ENCODE results near the gene C10orf90.

Gene C10orf90

DNA sequence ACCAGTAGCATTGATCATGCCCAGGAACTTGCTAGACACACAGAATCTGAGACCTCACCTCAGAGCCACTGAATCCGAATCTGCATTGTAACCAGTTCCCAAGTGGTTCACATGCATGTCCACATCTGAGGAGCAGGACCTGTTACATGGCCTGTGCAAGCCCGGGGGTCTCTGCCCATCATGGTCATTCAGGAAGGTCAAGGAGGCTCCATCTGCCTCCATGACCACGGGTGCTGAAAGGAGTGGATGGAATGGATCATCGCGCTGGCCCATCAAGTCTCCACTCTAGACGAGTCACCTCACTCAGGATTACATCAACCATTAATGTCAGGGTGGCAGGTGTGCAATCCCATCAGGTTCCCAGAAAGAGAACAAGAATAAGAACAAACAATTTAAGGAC is 196.5 kb downstream of the C10orf90 start:
- no peak for ATAC-seq
- TF ChIP-seq ISL1 (CRISPR knock-in tag; IDR thresholded peaks at IDR 0.05) (no peak), ARNTL (CRISPR knock-in tag; IDR thresholded peaks at IDR 0.05; ENCODE audit: borderline replicate concordance, low read depth) (no peak), ZFP3 (CRISPR knock-in tag; IDR thresholded peaks at IDR 0.05) (no peak)
- TF ChIP-seq, protein P1, sequence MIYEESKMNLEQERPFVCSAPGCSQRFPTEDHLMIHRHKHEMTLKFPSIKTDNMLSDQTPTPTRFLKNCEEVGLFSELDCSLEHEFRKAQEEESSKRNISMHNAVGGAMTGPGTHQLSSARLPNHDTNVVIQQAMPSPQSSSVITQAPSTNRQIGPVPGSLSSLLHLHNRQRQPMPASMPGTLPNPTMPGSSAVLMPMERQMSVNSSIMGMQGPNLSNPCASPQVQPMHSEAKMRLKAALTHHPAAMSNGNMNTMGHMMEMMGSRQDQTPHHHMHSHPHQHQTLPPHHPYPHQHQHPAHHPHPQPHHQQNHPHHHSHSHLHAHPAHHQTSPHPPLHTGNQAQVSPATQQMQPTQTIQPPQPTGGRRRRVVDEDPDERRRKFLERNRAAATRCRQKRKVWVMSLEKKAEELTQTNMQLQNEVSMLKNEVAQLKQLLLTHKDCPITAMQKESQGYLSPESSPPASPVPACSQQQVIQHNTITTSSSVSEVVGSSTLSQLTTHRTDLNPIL (CRISPR knock-in tag; IDR thresholded peaks at IDR 0.05; ENCODE audit: low read depth): no peak

DNA sequence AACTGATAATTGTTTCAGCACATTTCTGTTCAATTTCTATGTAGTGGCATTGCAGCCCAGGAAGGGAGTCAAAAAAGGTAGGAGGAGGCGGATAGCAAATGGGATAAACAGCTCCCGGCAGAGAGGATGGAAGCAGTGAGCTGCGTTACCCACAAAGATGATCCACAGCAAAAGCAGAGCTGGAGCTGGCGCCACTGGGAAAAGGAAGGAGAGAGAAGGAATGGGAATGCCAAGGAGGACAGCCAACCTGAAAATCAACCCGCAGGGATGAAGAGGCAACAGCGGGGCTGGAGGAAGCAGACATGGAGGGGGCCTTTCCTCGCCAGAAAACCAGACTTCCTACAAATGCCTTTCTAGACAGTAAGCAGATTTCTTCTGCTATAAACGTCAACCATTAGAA is 199.5 kb downstream of the C10orf90 start:
- no peak for ATAC-seq
- TF ChIP-seq, protein P2, sequence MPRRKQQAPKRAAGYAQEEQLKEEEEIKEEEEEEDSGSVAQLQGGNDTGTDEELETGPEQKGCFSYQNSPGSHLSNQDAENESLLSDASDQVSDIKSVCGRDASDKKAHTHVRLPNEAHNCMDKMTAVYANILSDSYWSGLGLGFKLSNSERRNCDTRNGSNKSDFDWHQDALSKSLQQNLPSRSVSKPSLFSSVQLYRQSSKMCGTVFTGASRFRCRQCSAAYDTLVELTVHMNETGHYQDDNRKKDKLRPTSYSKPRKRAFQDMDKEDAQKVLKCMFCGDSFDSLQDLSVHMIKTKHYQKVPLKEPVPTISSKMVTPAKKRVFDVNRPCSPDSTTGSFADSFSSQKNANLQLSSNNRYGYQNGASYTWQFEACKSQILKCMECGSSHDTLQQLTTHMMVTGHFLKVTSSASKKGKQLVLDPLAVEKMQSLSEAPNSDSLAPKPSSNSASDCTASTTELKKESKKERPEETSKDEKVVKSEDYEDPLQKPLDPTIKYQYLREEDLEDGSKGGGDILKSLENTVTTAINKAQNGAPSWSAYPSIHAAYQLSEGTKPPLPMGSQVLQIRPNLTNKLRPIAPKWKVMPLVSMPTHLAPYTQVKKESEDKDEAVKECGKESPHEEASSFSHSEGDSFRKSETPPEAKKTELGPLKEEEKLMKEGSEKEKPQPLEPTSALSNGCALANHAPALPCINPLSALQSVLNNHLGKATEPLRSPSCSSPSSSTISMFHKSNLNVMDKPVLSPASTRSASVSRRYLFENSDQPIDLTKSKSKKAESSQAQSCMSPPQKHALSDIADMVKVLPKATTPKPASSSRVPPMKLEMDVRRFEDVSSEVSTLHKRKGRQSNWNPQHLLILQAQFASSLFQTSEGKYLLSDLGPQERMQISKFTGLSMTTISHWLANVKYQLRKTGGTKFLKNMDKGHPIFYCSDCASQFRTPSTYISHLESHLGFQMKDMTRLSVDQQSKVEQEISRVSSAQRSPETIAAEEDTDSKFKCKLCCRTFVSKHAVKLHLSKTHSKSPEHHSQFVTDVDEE (CRISPR knock-in tag; IDR thresholded peaks at IDR 0.05): no peak
- TF ChIP-seq ZNF70 (CRISPR knock-in tag; IDR thresholded peaks at IDR 0.05) (no peak), BACH2 (CRISPR knock-in tag; IDR thresholded peaks at IDR 0.05; ENCODE audit: borderline replicate concordance) (no peak), ARNTL (CRISPR knock-in tag; IDR thresholded peaks at IDR 0.05; ENCODE audit: borderline replicate concordance, low read depth) (no peak), ISL1 (CRISPR knock-in tag; IDR thresholded peaks at IDR 0.05) (no peak), ZNF8 (CRISPR knock-in tag; IDR thresholded peaks at IDR 0.05) (no peak), RARB (CRISPR knock-in tag; IDR thresholded peaks at IDR 0.05) (no peak), CSDC2 (CRISPR knock-in tag; IDR thresholded peaks at IDR 0.05) (no peak), PPARA (CRISPR knock-in tag; IDR thresholded peaks at IDR 0.05; ENCODE audit: borderline replicate concordance) (no peak), TOX (CRISPR knock-in tag; IDR thresholded peaks at IDR 0.05; ENCODE audit: borderline replicate concordance) (no peak), ESRRG (CRISPR knock-in tag; IDR thresholded peaks at IDR 0.05) (no peak), ZFP30 (CRISPR knock-in tag; IDR thresholded peaks at IDR 0.05) (no peak), ZNF565 (CRISPR knock-in tag; conservative IDR thresholded peaks at IDR 0.05; ENCODE audit: low read depth) (no peak), TCF4 (CRISPR knock-in tag; IDR thresholded peaks at IDR 0.05; ENCODE audit: borderline replicate concordance) (no peak), ZFP3 (CRISPR knock-in tag; IDR thresholded peaks at IDR 0.05) (no peak), GLIS3 (CRISPR knock-in tag; IDR thresholded peaks at IDR 0.05) (no peak)
- TF ChIP-seq, protein P3, sequence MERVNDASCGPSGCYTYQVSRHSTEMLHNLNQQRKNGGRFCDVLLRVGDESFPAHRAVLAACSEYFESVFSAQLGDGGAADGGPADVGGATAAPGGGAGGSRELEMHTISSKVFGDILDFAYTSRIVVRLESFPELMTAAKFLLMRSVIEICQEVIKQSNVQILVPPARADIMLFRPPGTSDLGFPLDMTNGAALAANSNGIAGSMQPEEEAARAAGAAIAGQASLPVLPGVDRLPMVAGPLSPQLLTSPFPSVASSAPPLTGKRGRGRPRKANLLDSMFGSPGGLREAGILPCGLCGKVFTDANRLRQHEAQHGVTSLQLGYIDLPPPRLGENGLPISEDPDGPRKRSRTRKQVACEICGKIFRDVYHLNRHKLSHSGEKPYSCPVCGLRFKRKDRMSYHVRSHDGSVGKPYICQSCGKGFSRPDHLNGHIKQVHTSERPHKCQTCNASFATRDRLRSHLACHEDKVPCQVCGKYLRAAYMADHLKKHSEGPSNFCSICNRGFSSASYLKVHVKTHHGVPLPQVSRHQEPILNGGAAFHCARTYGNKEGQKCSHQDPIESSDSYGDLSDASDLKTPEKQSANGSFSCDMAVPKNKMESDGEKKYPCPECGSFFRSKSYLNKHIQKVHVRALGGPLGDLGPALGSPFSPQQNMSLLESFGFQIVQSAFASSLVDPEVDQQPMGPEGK (CRISPR knock-in tag; IDR thresholded peaks at IDR 0.05; ENCODE audit: borderline replicate concordance): no peak
- TF ChIP-seq, protein P4, sequence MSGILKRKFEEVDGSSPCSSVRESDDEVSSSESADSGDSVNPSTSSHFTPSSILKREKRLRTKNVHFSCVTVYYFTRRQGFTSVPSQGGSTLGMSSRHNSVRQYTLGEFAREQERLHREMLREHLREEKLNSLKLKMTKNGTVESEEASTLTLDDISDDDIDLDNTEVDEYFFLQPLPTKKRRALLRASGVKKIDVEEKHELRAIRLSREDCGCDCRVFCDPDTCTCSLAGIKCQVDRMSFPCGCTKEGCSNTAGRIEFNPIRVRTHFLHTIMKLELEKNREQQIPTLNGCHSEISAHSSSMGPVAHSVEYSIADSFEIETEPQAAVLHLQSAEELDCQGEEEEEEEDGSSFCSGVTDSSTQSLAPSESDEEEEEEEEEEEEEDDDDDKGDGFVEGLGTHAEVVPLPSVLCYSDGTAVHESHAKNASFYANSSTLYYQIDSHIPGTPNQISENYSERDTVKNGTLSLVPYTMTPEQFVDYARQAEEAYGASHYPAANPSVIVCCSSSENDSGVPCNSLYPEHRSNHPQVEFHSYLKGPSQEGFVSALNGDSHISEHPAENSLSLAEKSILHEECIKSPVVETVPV (CRISPR knock-in tag; IDR thresholded peaks at IDR 0.05): no peak
- TF ChIP-seq, protein P1 (CRISPR knock-in tag; IDR thresholded peaks at IDR 0.05; ENCODE audit: low read depth): no peak
- TF ChIP-seq, protein P5, sequence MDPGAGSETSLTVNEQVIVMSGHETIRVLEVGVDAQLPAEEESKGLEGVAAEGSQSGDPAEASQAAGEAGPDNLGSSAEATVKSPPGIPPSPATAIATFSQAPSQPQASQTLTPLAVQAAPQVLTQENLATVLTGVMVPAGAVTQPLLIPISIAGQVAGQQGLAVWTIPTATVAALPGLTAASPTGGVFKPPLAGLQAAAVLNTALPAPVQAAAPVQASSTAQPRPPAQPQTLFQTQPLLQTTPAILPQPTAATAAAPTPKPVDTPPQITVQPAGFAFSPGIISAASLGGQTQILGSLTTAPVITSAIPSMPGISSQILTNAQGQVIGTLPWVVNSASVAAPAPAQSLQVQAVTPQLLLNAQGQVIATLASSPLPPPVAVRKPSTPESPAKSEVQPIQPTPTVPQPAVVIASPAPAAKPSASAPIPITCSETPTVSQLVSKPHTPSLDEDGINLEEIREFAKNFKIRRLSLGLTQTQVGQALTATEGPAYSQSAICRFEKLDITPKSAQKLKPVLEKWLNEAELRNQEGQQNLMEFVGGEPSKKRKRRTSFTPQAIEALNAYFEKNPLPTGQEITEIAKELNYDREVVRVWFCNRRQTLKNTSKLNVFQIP (CRISPR knock-in tag; IDR thresholded peaks at IDR 0.05; ENCODE audit: borderline replicate concordance, low read depth): no peak

DNA sequence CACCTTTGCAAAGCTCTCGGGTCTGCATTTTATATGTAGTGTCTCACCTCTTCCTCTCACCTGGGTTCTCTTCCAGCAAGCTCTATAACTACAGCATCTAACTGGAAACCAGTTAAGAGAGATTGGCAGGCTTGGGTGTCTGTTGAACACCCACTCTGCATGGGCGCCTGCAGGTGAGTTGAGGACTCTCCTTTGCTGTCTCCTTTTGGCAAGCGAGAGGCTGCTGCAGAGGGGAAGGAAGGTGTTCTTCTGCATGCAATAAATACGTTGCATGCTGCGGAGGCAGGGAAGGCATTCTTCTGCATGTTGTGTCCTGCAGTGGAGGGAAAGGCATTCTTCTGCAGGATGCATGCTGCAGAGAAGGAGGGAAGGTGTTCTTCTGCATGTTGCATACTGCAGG is 200.8 kb downstream of the C10orf90 start:
- no peak for ATAC-seq
- TF ChIP-seq TCF4 (CRISPR knock-in tag; IDR thresholded peaks at IDR 0.05; ENCODE audit: borderline replicate concordance) (no peak), ESRRG (CRISPR knock-in tag; IDR thresholded peaks at IDR 0.05) (no peak), ZNF565 (CRISPR knock-in tag; conservative IDR thresholded peaks at IDR 0.05; ENCODE audit: low read depth) (no peak), ISL1 (CRISPR knock-in tag; IDR thresholded peaks at IDR 0.05) (no peak), ZC3H10 (CRISPR knock-in tag; IDR thresholded peaks at IDR 0.05) (no peak)
- TF ChIP-seq, protein P1 (CRISPR knock-in tag; IDR thresholded peaks at IDR 0.05; ENCODE audit: low read depth): no peak
- TF ChIP-seq, protein P2 (CRISPR knock-in tag; IDR thresholded peaks at IDR 0.05): no peak
